ENCODE data around the gene WSCD2. TPM values are rescaled to one million over a fixed set of nuclear protein-coding genes. Genes with fewer than 3 reads are reported as not detected.

WSCD2 gene
- polyA plus RNA-seq, 3 donors = 7.8 to 10.7 (median 10.4) TPM

GRCh38 chr12:108254517-108255251, 125.6 kb downstream of the WSCD2 start:
- no peak for DNase-seq (ENCODE audit: low read depth in 3 of 3, low spot score in 2 of 3)

- DNase-seq (ENCODE audit: low read depth in 3 of 3, low spot score in 2 of 3) = no peak
Observed at GRCh38 chr12:108255252-108255602, 126.1 kb downstream of the WSCD2 start.

GRCh38 chr12:108257004-108257403, 127.9 kb downstream of the WSCD2 start:
- DNase-seq (ENCODE audit: low read depth in 3 of 3, low spot score in 2 of 3) = no peak

GRCh38 chr12:108257610-108258106, 128.6 kb downstream of the WSCD2 start:
- DNase-seq (ENCODE audit: low read depth in 3 of 3, low spot score in 2 of 3) = no peak

GRCh38 chr12:108260039-108260438, 131.0 kb downstream of the WSCD2 start:
- DNase-seq (ENCODE audit: low read depth in 3 of 3, low spot score in 2 of 3) = no peak

- DNase-seq (ENCODE audit: low read depth in 3 of 3, low spot score in 2 of 3) = no peak
Observed at GRCh38 chr12:108260969-108261368, 131.9 kb downstream of the WSCD2 start.

- DNase-seq (ENCODE audit: low read depth in 3 of 3, low spot score in 2 of 3) = no peak
Observed at GRCh38 chr12:108265505-108265904, 136.4 kb downstream of the WSCD2 start.

- no peak for DNase-seq (ENCODE audit: low read depth in 3 of 3, low spot score in 2 of 3)
Observed at GRCh38 chr12:108266131-108266530, 137.0 kb downstream of the WSCD2 start.

GRCh38 chr12:108267450-108267849, 138.4 kb downstream of the WSCD2 start:
- no peak for DNase-seq (ENCODE audit: low read depth in 3 of 3, low spot score in 2 of 3)

GRCh38 chr12:108268397-108268796, 139.3 kb downstream of the WSCD2 start:
- DNase-seq (ENCODE audit: low read depth in 3 of 3, low spot score in 2 of 3) = no peak

GRCh38 chr12:108269224-108269623, 140.1 kb downstream of the WSCD2 start:
- no peak for DNase-seq (ENCODE audit: low read depth in 3 of 3, low spot score in 2 of 3)

GRCh38 chr12:108270035-108270848, 141.2 kb downstream of the WSCD2 start:
- DNase-seq (ENCODE audit: low read depth in 3 of 3, low spot score in 2 of 3) = no peak

- no peak for DNase-seq (ENCODE audit: low read depth in 3 of 3, low spot score in 2 of 3)
Observed at GRCh38 chr12:108270849-108271143, 141.7 kb downstream of the WSCD2 start.

- DNase-seq (ENCODE audit: low read depth in 3 of 3, low spot score in 2 of 3) = no peak
Observed at GRCh38 chr12:108271951-108272872, 143.1 kb downstream of the WSCD2 start.

- DNase-seq (ENCODE audit: low read depth in 3 of 3, low spot score in 2 of 3) = no peak
Observed at GRCh38 chr12:108273217-108273616, 144.1 kb downstream of the WSCD2 start.

- no peak for DNase-seq (ENCODE audit: low read depth in 3 of 3, low spot score in 2 of 3)
Observed at GRCh38 chr12:108277613-108278012, 148.5 kb downstream of the WSCD2 start.

GRCh38 chr12:108282160-108282559, 153.1 kb downstream of the WSCD2 start:
- DNase-seq (ENCODE audit: low read depth in 3 of 3, low spot score in 2 of 3) = no peak

GRCh38 chr12:108282676-108283075, 153.6 kb downstream of the WSCD2 start:
- no peak for DNase-seq (ENCODE audit: low read depth in 3 of 3, low spot score in 2 of 3)

- DNase-seq (ENCODE audit: low read depth in 3 of 3, low spot score in 2 of 3) = no peak
Observed at GRCh38 chr12:108284163-108284562, 155.1 kb downstream of the WSCD2 start.

- no peak for DNase-seq (ENCODE audit: low read depth in 3 of 3, low spot score in 2 of 3)
Observed at GRCh38 chr12:108285016-108285415, 155.9 kb downstream of the WSCD2 start.

- DNase-seq (ENCODE audit: low read depth in 3 of 3, low spot score in 2 of 3) = no peak
Observed at GRCh38 chr12:108287227-108287626, 158.1 kb downstream of the WSCD2 start.
